ENCODE data around the gene TMEM9. TPM values are rescaled to one million over a fixed set of nuclear protein-coding genes. Genes with fewer than 3 reads are reported as not detected.

Gene TMEM9
- total RNA-seq, 4 donors from 2014 or later = 38.1 to 50.8 (median 40.7) TPM

- DNase-seq (ENCODE audit: low spot score in 2 of 2) = peak in 1 of 2 donors; percentile 3
- no peaks in the 10 kb centered on the region for H3K36me3 ChIP-seq
- TF ChIP-seq POLR2A (IDR thresholded peaks at IDR 0.05) (no peak), POLR2AphosphoS5 (IDR thresholded peaks at IDR 0.05) (no peak), EP300 (IDR thresholded peaks at IDR 0.05) (no peak)
- TF ChIP-seq, protein P1, sequence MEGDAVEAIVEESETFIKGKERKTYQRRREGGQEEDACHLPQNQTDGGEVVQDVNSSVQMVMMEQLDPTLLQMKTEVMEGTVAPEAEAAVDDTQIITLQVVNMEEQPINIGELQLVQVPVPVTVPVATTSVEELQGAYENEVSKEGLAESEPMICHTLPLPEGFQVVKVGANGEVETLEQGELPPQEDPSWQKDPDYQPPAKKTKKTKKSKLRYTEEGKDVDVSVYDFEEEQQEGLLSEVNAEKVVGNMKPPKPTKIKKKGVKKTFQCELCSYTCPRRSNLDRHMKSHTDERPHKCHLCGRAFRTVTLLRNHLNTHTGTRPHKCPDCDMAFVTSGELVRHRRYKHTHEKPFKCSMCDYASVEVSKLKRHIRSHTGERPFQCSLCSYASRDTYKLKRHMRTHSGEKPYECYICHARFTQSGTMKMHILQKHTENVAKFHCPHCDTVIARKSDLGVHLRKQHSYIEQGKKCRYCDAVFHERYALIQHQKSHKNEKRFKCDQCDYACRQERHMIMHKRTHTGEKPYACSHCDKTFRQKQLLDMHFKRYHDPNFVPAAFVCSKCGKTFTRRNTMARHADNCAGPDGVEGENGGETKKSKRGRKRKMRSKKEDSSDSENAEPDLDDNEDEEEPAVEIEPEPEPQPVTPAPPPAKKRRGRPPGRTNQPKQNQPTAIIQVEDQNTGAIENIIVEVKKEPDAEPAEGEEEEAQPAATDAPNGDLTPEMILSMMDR (IDR thresholded peaks at IDR 0.05) = no peak
- H3K4me3 ChIP-seq = no peak overlapping the region
- H3K4me1 ChIP-seq = peaks cover 17% of the 10 kb centered on the region
- H3K27ac ChIP-seq = no peak overlapping the region
- no peaks in the 10 kb centered on the region for H3K27me3 ChIP-seq
- no peaks in the 10 kb centered on the region for H3K9me3 ChIP-seq
- 100% methylated on average over 2 of the region's 2 CpGs for WGBS
These were observed 3.7 kb upstream of the TMEM9 start for GRCh38 chr1:201157949-201158348.

- Histone ChIP-seq H3K4me3 (no peak overlapping the region), H3K36me3 (no peaks in the 10 kb centered on the region), H3K9me3 (no peaks in the 10 kb centered on the region), H3K27ac (no peak overlapping the region), H3K27me3 (no peaks in the 10 kb centered on the region), H3K4me1 (peaks cover 22% of the 10 kb centered on the region)
- DNase-seq (ENCODE audit: low spot score in 2 of 2) = no peak
- TF ChIP-seq EP300 (IDR thresholded peaks at IDR 0.05) (no peak), POLR2A (IDR thresholded peaks at IDR 0.05) (no peak), POLR2AphosphoS5 (IDR thresholded peaks at IDR 0.05) (no peak)
- TF ChIP-seq, protein P1 (IDR thresholded peaks at IDR 0.05) = no peak
These were observed 2.5 kb upstream of the TMEM9 start for GRCh38 chr1:201156819-201157218.

GRCh38 chr1:201156346-201156745 lies 2.1 kb upstream of the TMEM9 start:
- TF ChIP-seq, protein P1 (IDR thresholded peaks at IDR 0.05) = no peak
- TF ChIP-seq POLR2A (IDR thresholded peaks at IDR 0.05) (no peak), EP300 (IDR thresholded peaks at IDR 0.05) (no peak), POLR2AphosphoS5 (IDR thresholded peaks at IDR 0.05) (no peak)
- H3K27ac ChIP-seq = no peak overlapping the region
- peaks cover 22% of the 10 kb centered on the region for H3K4me1 ChIP-seq
- no peaks in the 10 kb centered on the region for H3K9me3 ChIP-seq
- 90% methylated on average over 3 of the region's 3 CpGs for WGBS
- peak in 1 of 2 donors; percentile 11 for DNase-seq (ENCODE audit: low spot score in 2 of 2)
- no peaks in the 10 kb centered on the region for H3K27me3 ChIP-seq
- no peaks in the 10 kb centered on the region for H3K36me3 ChIP-seq
- H3K4me3 ChIP-seq = no peak overlapping the region

DNA sequence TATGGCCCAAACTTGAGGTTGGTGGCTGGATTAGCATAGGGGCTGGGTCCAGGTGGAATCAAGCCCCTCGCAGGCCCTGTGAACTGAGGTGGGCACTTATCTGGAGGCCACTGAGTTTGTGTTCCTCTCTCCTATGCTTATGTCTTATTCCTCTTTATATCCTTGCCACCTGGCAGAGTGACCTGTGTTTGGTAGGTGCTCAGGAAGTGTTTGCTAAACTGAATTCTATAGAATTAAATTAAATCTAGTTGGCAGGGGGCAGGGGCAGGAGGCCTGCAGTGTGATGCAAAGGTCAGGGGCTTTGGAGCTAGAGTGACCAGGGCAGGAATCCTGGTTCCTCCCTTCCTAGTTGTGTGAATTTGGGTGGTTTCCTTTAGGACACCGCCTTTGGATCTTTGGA lies 1.1 kb upstream of the TMEM9 start:
- no peaks in the 10 kb centered on the region for H3K27me3 ChIP-seq
- H3K9me3 ChIP-seq = no peaks in the 10 kb centered on the region
- TF ChIP-seq EP300 (IDR thresholded peaks at IDR 0.05) (no peak), POLR2AphosphoS5 (IDR thresholded peaks at IDR 0.05) (no peak)
- H3K4me3 ChIP-seq = no peak overlapping the region
- peaks cover 22% of the 10 kb centered on the region for H3K4me1 ChIP-seq
- DNase-seq (ENCODE audit: low spot score in 2 of 2) = peak in 1 of 2 donors; percentile 11
- peaks cover 6% of the 10 kb centered on the region for H3K36me3 ChIP-seq
- 85% methylated on average over 2 of the region's 2 CpGs for WGBS
- H3K27ac ChIP-seq = no peak overlapping the region

- H3K36me3 ChIP-seq = peaks cover 6% of the 10 kb centered on the region
- H3K9me3 ChIP-seq = no peaks in the 10 kb centered on the region
- no peak for TF ChIP-seq POLR2AphosphoS5 (IDR thresholded peaks at IDR 0.05)
- TF ChIP-seq POLR2A (IDR thresholded peaks at IDR 0.05) = no peak
- TF ChIP-seq, protein P1 (IDR thresholded peaks at IDR 0.05) = no peak
- TF ChIP-seq EP300 (IDR thresholded peaks at IDR 0.05) = no peak
- DNase-seq (ENCODE audit: low spot score in 2 of 2) = no peak
- H3K27me3 ChIP-seq = no peaks in the 10 kb centered on the region
- H3K4me1 ChIP-seq = peaks cover 22% of the 10 kb centered on the region
- H3K4me3 ChIP-seq = peak overlapping the region; percentile 80
- WGBS = 13% methylated on average over 8 of the region's 37 CpGs
- peak overlapping the region; percentile 52 for H3K27ac ChIP-seq
These were observed 543 bp downstream of the TMEM9 start for GRCh38 chr1:201153474-201154388.
